GM10248 (cell line): ENCODE data around the gene TET3.

Experiments used
- CTCF ChIA-PET: fragments of 300-600 bp; sonication (Branson Sonifier 250); formaldehyde crosslinking; extraction: SDS; loops from one replicate; lab custom pipeline; 2021; ENCODE audit warnings: antibody characterized with exemption; lab: Yijun Ruan, JAX
- POLR2A ChIA-PET: fragments of 350-650 bp; sonication (Branson Sonifier 250); formaldehyde crosslinking; extraction: SDS; loops from one replicate; lab custom pipeline; 2020; ENCODE audit warnings: antibody characterized with exemption; lab: Yijun Ruan, JAX
- DNase-seq: peaks from one replicate; pipeline ENCODE4 v3.0.0; 2012; ENCODE audit errors: extremely low spot score
- TF ChIP-seq, protein P1 (sequence below): IDR thresholded peaks from 2 replicates; pipeline ENCODE4 v1.5.1; 2012; ENCODE audit warnings: mild to moderate bottlenecking, low read depth; ENCODE audit errors: extremely low read depth, missing control alignments, control extremely low read depth

The TET3 gene

DNA sequence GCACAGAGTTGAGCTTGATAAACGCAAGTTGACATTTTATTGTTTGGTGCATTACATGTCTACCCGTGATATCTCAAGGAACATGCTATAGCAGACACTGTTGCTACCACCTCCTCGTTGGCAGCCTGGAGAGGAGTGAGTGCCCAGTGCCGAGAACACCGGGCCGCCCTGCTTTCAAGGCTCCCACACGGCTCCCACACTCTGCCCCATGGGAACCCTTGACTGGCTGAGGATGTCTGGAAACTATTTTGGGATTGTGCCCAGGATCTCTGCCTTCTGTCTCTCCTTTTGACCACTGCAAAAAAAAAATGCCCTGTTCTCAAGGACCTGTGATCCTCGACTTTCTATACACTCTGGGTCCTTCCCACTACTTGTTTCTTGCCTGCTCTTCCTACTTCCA is 21.1 kb downstream of the TET3 start:
- ChIA-PET POLR2A (no interaction called here), CTCF (interaction anchor here (1.0 to 1.9 kb wide), 6 partner anchors 9 to 25 kb away, joined by 3 to 6 read pairs (median 4); no protein-coding TSS in a partner anchor)
- TF ChIP-seq, protein P1, sequence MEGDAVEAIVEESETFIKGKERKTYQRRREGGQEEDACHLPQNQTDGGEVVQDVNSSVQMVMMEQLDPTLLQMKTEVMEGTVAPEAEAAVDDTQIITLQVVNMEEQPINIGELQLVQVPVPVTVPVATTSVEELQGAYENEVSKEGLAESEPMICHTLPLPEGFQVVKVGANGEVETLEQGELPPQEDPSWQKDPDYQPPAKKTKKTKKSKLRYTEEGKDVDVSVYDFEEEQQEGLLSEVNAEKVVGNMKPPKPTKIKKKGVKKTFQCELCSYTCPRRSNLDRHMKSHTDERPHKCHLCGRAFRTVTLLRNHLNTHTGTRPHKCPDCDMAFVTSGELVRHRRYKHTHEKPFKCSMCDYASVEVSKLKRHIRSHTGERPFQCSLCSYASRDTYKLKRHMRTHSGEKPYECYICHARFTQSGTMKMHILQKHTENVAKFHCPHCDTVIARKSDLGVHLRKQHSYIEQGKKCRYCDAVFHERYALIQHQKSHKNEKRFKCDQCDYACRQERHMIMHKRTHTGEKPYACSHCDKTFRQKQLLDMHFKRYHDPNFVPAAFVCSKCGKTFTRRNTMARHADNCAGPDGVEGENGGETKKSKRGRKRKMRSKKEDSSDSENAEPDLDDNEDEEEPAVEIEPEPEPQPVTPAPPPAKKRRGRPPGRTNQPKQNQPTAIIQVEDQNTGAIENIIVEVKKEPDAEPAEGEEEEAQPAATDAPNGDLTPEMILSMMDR = no peak
- DNase-seq = no peak

DNA sequence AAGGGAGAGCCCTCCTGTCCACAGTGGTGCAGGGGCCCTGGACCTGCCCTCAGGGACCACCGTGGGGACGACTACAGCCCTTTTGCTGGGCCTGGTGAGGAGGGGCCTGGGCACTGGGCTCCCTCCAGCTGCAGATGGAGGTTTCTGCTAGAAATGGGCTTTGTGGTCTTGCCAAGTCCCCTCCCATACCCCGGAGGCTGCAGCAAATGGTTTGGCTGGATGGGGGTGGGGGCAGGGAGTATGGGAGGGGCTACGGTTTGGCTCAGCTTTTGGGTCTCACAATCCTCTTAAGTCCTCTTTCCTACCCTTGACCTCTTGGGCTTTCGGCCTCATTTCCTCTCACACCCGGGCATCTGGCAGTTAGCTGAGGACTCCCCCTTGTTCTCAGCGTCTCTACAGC is 21.7 kb downstream of the TET3 start:
- DNase-seq = no peak
- CTCF ChIA-PET = interaction anchor here (1.6 to 1.9 kb wide), 2 partner anchors 16 to 19 kb away, joined by 5 to 6 read pairs; no protein-coding TSS in a partner anchor
- TF ChIP-seq, protein P1 = no peak
- POLR2A ChIA-PET = no interaction called here

DNA sequence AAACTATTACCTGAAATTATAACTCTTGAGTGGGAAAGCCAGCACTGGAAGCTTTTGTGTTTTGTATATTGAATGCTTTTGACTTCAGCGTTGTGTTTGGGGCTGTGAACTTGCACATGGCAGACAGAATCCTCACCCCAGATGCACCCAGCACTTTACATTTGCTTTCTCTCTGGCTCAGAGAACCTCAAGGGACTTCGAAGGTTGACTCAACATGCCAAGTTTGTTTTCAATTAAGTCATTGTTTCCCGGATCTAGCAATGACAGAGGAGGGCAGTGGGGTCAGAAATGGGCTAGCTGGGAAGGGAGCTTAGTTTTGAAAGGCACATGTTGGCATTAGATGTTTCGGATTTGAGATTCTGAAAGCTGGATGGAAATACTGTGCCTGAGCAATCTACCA is 22.4 kb downstream of the TET3 start:
- TF ChIP-seq, protein P1 = no peak
- POLR2A ChIA-PET = no interaction called here
- CTCF ChIA-PET = interaction anchor here (1.1 to 1.2 kb wide), 3 partner anchors 10 to 179 kb away, joined by 4 to 7 read pairs (median 5); partner anchors contain the start of gene STAMBP
- no peak for DNase-seq

DNA sequence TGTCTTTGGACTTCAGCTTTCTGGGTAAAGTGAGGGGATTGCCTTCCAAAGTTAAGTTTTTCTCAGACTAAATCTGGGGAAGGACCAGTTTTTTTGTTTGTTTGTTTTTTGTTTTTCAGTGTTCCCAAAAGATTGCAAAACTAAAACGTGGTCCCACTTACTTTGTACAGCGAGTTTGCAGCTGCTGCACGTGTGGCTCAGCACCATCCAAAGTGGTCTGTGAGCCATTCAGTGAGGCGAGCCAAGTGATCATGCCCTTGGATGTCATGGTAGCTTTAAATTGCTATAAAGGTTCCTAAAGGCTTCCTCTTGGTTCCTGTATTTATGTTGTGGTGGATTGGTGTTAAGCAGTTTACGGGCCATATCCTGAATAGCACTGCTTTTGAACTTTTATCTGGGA is 23.0 kb downstream of the TET3 start:
- ChIA-PET POLR2A (no interaction called here), CTCF (interaction anchor here (0.9 to 1.4 kb wide), 5 partner anchors 9 to 179 kb away, joined by 3 to 7 read pairs (median 4); partner anchors contain the start of gene STAMBP)
- no peak for DNase-seq
- TF ChIP-seq, protein P1 = no peak

DNA sequence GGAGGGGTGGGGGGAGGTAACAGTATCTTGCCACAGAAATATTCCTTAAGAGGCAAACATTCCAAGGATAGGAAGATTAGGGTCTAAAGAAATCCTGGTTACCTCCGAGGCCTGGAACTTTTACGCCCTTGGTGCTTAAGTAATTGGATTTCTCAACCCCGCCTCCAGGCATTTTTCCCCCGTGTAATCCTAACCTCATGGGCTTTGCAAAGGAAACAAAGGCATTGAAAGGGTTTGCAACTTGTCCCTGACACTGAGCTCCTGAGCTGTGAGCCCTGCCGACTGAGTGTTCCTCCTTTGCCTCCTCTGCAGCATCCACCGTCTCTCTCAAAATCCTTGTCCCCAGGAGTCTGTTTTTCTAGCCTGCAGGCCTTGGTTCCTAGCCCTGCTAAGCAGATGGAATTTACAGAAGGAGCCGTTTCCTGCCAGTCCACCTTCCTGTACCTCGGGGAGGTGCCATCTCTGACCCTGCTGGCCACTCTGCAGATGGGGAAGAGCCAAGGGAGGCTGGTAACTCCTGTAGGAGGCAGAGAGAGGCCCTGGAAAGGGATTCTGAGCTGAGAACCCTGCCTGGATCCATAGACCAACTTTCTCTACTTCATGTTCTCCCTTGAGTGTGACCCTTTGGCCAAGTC is 24.2 kb downstream of the TET3 start:
- CTCF ChIA-PET = interaction anchor here (0.7 to 2.4 kb wide), 6 partner anchors 8 to 143 kb away, joined by 3 to 7 read pairs (median 3); no protein-coding TSS in a partner anchor
- TF ChIP-seq, protein P1 = no peak
- POLR2A ChIA-PET = interaction anchor here (0.7 kb wide), 1 partner anchor 277 kb away, joined by 3 read pairs; no protein-coding TSS in a partner anchor
- no peak for DNase-seq

DNA sequence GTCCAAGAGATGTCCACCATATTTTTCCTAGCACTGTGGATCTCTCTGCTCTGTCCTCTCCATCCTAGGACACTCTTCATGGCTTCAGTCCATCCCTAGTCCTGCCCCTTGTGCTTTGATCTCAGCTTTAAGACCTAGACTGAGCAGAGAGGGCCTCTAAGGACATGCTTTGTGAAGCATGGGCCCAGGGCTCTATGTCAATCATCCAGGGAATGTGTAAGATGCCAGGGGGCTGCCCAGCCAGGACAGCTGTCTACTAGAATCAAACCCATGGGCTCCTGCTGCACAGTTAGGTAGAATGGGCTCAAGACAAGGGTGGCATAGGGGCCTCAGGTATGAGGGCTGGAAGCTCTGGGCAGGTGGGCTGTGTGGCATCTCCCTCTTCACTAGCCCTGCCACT is 24.9 kb downstream of the TET3 start:
- POLR2A ChIA-PET = no interaction called here
- CTCF ChIA-PET = interaction anchor here (1.1 to 2.4 kb wide), 2 partner anchors 22 kb away, joined by 6 to 7 read pairs; no protein-coding TSS in a partner anchor
- TF ChIP-seq, protein P1 = no peak
- DNase-seq = no peak
